Fibroblast of the conjunctiva (primary cell): ENCODE measurements around the gene CELSR2.
"Not testable (repeated sequence)": the region's sequence is repeated elsewhere in the genome, so short reads cannot be mapped to it uniquely, and the experiment has no call there.

Experiments
- DNase-seq: peaks from one replicate; pipeline ENCODE4 v3.0.0-alpha.2; 2010; ENCODE audit warnings: low read depth

The CELSR2 gene, protein sequence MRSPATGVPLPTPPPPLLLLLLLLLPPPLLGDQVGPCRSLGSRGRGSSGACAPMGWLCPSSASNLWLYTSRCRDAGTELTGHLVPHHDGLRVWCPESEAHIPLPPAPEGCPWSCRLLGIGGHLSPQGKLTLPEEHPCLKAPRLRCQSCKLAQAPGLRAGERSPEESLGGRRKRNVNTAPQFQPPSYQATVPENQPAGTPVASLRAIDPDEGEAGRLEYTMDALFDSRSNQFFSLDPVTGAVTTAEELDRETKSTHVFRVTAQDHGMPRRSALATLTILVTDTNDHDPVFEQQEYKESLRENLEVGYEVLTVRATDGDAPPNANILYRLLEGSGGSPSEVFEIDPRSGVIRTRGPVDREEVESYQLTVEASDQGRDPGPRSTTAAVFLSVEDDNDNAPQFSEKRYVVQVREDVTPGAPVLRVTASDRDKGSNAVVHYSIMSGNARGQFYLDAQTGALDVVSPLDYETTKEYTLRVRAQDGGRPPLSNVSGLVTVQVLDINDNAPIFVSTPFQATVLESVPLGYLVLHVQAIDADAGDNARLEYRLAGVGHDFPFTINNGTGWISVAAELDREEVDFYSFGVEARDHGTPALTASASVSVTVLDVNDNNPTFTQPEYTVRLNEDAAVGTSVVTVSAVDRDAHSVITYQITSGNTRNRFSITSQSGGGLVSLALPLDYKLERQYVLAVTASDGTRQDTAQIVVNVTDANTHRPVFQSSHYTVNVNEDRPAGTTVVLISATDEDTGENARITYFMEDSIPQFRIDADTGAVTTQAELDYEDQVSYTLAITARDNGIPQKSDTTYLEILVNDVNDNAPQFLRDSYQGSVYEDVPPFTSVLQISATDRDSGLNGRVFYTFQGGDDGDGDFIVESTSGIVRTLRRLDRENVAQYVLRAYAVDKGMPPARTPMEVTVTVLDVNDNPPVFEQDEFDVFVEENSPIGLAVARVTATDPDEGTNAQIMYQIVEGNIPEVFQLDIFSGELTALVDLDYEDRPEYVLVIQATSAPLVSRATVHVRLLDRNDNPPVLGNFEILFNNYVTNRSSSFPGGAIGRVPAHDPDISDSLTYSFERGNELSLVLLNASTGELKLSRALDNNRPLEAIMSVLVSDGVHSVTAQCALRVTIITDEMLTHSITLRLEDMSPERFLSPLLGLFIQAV (N-terminal part only)

DNA sequence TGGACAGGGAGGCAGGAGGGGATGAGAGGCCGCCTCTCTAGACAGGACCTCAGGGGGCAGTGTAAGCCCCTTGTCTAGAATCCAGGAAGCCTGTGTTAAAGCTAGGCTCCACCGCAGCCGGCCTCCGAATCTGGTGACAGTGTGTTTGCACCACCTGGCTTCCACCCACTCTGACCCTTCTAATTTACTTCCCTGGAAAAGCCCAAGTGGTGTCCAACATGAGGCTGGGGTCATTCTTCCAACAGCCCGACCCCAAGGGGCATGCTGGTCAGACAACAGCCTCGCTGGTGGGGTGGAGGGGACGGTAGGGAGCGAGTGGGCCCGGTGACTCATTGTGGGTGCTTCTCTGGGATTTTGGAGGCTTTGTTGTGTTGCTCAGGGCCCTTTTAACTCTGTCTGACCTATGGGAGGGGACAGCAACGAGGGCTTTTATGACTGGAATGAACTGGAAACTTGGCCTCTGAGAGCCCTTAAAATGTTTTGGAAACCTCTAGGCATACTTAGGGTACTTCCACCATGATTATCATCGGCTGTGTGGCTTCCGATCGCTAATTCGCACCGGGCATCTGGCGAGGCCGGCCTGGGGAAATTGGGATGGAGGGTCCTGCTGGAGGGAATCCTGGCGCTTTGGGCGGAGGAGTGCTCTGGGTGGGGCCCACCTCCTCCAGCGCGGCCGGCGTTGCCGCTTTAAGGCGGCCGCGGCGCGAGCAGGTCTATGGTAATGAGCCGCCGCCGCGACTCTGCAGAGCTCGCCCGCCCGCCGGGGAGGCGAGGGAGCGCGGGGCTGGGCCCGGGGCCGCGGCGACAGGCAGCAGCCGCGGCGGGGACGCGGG lies at the start of gene CELSR2:
Gene CELSR2, plus strand, starts transcription at position 743 of the 833 bp plus-strand sequence. CDS start 541 bp downstream, outside the sequence.
- no peak for DNase-seq

DNA sequence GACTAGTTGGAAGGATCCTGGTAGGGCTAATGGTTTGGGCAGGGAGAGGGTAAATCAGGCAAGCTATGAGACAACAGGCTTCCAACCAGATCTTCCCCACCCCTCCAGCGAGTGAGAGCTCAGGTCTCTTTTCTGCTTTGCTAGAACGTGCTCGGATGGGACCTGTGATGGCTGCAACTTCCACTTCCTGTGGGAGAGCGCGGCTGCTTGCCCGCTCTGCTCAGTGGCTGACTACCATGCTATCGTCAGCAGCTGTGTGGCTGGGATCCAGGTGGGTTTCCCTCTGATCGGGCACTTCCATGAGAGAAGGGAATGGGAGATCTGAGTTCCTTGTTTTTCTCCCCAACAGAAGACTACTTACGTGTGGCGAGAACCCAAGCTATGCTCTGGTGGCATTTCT lies 49.6 kb upstream of the CELSR2 start:
- no peak for DNase-seq

GRCh38 chr1:109201123-109201703 lies 48.1 kb upstream of the CELSR2 start:
- DNase-seq: peak; percentile 60

DNA sequence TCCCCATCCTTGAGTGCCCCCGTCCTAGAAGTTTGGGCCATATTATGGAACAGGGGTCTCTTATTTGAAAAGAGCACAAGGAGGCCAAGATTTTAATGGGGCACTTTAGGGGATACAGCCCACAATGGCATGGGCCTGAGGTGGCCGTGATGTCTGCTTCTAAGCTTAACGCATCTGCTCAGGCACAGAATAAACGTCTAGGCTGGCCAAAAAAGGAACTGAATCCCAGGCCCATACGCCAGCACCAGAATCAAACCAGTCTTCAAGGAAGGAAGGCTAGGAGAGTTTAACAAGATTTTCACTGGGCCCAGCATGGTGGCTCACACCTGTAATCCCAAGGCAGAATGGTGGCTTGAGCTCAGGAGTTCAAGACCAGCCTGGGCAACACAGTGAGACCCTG lies 44.9 kb upstream of the CELSR2 start:
- no peak for DNase-seq

GRCh38 chr1:109206339-109206738 lies 43.0 kb upstream of the CELSR2 start:
- no peak for DNase-seq

DNA sequence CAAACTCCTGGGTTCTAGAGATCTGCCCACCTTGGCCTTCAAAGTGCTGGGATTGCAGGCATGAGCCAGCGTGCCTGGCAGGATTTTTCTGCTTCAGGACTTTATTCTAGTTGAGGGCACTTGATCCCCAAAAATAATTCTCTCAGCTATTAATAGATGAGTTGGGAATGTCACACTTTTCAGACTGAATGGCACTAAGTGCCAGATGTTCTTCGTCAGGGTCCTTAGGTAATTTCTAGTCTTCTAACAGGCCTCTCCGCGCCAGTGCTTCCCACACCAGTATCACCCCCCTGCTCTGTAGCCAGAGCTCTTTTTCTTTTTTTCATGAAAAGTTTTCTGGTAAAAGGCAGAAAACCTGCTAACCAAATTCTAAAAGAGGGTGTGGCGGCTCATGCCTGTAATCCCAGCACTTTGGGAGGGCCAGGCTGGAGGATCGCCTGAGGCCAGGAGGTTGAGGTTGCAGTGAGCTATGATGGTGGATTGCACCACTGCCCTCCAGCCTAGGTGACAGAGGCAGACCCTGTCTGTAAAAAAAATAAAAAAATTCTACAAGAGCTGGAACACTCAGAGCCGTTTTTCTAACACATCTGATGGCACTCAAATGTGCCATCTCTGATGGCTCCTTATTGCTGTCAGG lies 41.8 kb upstream of the CELSR2 start:
- no peak for DNase-seq

GRCh38 chr1:109208394-109208793 lies 40.9 kb upstream of the CELSR2 start:
- no peak for DNase-seq

- no peak for DNase-seq
These were observed 40.4 kb upstream of the CELSR2 start for GRCh38 chr1:109208836-109209463.

- no peak for DNase-seq
These were observed 39.3 kb upstream of the CELSR2 start for GRCh38 chr1:109210058-109210457.

- no peak for DNase-seq
These were observed 36.0 kb upstream of the CELSR2 start for GRCh38 chr1:109213345-109213823.

DNA sequence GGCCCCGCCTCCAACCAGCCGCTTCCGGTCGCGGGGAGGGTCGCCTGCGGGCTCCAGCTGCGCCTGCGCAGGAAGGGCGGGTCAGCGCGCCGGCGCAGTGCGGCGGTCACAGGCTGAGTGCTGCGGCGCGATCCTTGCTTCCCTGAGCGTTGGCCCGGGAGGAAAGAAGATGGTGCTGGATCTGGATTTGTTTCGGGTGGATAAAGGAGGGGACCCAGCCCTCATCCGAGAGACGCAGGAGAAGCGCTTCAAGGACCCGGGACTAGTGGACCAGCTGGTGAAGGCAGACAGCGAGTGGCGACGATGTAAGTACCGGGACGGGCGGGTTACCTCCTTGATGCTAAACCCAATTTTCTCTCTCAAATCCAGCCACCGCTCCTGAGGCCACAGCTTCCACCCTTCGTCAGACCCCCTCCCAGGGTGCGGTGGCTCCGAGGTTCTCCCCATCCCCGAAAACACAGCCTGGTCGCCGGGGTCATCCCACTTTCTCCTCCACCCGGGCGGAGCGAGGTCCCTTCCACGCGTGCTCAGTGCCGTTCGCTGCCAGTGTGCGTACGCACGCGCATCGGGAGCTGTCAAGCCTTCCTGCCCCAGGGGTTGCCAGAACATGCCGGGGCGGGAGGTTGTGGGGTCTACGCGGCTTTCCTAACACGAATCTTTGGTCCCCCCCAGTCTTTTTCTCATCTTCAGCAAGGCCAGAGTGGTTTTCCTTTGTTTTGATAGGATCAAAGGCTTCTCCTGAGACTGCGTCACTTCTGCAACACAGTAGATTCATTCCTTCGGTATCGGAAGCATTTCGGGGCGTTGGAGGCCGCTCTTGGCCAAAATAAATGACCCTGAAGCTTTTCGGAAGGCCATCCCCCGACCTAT lies 35.3 kb upstream of the CELSR2 start, which contains the start of gene SARS1:
Gene SARS1, plus strand, starts transcription at position 95 of the 870 bp plus-strand sequence. Its CDS starts 75 bp downstream, at position 170.
- peak; percentile 75 for DNase-seq

DNA sequence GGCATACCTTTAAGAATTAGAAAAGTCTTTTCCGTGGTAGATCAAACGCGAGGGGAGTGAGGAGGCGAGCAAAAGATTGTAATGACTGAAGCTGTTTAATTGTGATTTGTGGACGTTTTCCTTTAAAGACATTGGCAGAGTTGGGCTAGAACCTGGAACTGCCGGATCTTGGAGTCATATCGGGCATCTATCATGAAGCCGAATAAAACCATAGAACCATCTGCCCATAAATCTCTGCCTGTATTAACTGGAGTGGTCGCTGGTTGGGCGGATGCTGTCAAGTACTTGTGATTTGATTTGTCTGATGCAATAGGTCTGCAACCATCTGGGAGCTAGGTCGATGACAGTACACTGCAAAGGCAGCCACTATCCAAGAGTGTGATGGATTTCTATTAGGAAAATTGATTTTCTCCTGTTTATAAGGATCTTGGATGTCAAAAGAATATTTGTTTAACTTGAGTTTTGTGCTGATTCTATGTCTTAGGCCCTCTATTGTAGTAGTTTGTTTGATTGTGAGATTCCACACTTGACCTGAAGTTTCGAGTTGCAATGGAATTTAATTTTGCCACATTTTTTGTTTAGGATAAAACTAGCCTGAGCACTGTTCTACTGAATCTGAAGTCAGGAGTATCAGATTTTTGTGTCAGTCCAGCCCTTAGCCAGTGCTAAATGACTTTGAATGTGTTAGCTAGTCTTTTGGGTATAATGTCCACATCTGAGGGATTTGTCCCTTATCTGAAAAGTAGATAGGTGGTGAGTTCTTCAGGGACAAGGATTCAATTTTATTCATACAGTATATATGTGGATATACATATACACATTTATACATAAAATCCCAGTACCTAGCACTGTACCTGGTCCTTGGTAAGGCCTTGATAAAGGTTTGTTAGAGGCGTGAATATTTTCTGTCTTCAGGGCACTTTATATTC lies 34.4 kb upstream of the CELSR2 start:
- DNase-seq: peak; percentile 98

- no peak for DNase-seq
These were observed 32.7 kb upstream of the CELSR2 start for GRCh38 chr1:109216662-109217061.

- no peak for DNase-seq
These were observed 30.8 kb upstream of the CELSR2 start for GRCh38 chr1:109218516-109218915.

- not testable (repeated sequence) for DNase-seq
These were observed 28.1 kb upstream of the CELSR2 start for GRCh38 chr1:109221201-109221600.

DNA sequence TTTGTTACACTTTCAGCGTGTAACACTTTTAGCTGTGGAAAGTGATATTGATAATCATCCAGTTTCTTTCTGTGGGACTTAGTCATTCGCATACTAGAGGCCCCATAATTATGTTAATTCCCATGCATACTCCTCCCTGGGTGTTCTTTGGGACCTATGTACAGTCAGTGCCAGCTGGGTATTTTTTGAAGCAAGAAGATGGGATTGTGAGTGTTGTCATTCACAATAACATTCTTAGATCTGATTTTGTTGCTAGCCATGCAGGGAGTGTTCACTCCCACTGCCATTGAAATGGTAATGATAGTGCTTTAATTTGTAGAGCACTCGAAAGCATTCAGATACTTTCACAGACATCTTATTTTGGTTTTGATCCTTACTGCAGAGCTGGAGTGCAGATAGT lies 24.0 kb upstream of the CELSR2 start:
- no peak for DNase-seq

DNA sequence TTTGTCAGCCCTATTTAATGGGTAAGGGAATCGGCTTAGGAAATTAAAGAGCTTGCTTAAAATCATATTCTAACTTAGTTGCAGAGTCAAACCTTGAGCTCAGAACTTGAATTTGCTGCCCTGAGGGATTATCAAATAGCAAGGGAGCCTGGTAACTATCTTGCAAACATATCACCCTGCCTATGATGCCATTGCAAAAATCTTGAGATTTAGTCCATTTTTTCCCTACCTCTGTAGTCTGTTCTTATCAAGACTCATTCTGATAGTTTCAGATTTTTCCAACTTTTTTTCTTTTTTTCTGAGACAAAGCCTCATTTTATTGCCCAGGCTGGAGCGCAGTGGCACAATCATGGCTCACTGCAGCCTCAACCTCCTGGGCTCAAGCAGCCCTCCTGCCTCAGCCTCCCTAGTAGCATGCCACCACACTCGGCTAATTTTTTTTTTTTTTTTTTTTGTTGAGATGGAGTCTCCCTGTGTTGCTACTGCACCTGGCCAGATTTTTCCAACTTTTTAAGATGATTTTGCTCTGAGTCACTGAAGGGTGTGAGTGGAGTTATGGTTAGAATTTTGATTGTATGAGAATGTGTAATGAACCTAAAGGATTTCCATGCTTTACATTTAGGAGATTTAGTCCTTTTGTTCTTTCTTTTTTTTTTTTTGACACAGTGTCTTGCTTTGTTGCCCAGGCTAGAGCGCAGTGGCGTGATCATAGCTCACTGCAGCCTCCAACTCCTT lies 23.5 kb upstream of the CELSR2 start:
- DNase-seq: no peak
